ENCODE measurements around the gene HMCN1.

- TF ChIP-seq MYC (IDR thresholded peaks at IDR 0.05; ENCODE audit: low read depth, low read length): no peak
- TF ChIP-seq CTCF (IDR thresholded peaks at IDR 0.05; ENCODE audit: low read depth, low read length): no peak
Observed at GRCh38 chr1:185911978-185912377, 177.8 kb downstream of the HMCN1 start.
